DOHH2 (cell line): ENCODE measurements around the gene DGAT2.

Source experiments
- EZH2phosphoT487 ChIP-seq: fragments of 200-600 bp; sonication (generic); IDR thresholded peaks from 2 replicates; pipeline ENCODE4 v1.6.1; 2017; ENCODE audit warnings: borderline replicate concordance, mild to moderate bottlenecking, antibody characterized with exemption, low read length, moderate library complexity, mixed read lengths
- TF ChIP-seq, protein P1 (sequence below): fragments of 200-600 bp; sonication (generic); IDR thresholded peaks from one replicate; pipeline ENCODE4 v1.5.1; 2014; ENCODE audit warnings: antibody characterized with exemption, mild to moderate bottlenecking, low read depth, low read length; ENCODE audit not compliant: poor library complexity, severe bottlenecking

DNA sequence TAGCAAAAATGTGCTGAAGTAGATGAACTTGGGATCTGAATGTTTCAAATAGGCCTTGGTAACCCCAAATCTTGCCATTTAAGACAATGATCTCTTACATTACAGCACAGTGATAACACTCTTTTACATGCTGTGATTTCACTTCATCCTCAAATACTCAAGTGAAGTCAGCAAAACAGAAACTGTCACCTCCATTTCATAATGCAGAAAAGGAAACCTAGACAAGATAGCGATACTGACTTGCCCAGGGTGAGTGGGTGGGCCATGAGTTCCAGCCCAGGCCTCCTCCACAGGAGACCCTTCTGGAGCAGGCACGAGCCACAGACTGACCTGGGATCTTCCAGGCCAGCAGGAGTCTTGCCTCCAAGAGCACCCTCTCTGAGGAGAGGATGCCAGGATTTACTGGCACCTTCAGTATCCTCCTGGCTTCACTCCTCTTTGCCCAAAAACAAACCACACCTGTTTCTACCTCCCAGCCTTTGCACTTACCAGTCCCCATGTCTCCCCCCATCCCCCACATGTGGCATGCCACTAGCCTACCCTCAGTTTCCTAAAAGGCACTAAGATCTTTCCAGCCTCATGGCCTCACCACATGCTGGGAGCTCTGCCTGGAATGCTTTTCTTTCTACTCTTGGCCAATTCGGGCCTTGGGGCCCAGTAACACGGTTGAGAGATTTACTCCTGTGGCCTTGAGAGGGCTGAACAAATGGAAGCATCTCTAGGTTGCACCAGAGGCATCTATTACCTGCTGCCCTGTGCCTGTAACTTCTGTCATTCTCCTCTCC lies 1.9 kb upstream of the DGAT2 start:
- TF ChIP-seq, protein P1, sequence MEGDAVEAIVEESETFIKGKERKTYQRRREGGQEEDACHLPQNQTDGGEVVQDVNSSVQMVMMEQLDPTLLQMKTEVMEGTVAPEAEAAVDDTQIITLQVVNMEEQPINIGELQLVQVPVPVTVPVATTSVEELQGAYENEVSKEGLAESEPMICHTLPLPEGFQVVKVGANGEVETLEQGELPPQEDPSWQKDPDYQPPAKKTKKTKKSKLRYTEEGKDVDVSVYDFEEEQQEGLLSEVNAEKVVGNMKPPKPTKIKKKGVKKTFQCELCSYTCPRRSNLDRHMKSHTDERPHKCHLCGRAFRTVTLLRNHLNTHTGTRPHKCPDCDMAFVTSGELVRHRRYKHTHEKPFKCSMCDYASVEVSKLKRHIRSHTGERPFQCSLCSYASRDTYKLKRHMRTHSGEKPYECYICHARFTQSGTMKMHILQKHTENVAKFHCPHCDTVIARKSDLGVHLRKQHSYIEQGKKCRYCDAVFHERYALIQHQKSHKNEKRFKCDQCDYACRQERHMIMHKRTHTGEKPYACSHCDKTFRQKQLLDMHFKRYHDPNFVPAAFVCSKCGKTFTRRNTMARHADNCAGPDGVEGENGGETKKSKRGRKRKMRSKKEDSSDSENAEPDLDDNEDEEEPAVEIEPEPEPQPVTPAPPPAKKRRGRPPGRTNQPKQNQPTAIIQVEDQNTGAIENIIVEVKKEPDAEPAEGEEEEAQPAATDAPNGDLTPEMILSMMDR, result no peak
- no peak for TF ChIP-seq EZH2phosphoT487
